Breast epithelium (tissue), 4 donors: ENCODE data around the gene CCDC184. TPM values are rescaled to one million over a fixed set of nuclear protein-coding genes. Genes with fewer than 3 reads are reported as not detected.
"Not testable (repeated sequence)": the region's sequence is repeated elsewhere in the genome, so short reads cannot be mapped to it uniquely, and the experiment has no call there.

ENCODE experiments used
- DNase-seq, 2 donors: peaks; one replicate each; pipeline ENCODE4 v3.0.0-alpha.2; 2019; ENCODE audit warnings: low spot score in 2 of 2
- H3K27ac ChIP-seq, 2 donors: fragments of 200-600 bp; sonication (generic) in 1 of 2; one replicate each; pipeline ENCODE4 v1.5.1; 2016 to 2019; ENCODE audit warnings: mild to moderate bottlenecking in 1 of 2
- H3K27me3 ChIP-seq, 2 donors: fragments of 200-600 bp; sonication (generic) in 1 of 2; one replicate each; pipeline versions ENCODE4 v1.5.1 to v1.6.0; 2017 to 2019; ENCODE audit warnings: control low read depth in 1 of 2, mild to moderate bottlenecking in 1 of 2
- H3K36me3 ChIP-seq: fragments of 200-600 bp; one replicate; pipeline ENCODE4 v1.5.1; 2019
- H3K4me1 ChIP-seq, 2 donors: fragments of 200-600 bp; sonication (generic); one replicate each; pipeline ENCODE4 v1.5.1; 2016 to 2019; ENCODE audit warnings: control low read depth in 1 of 2
- H3K4me3 ChIP-seq, 3 donors: fragments of 200-600 bp; sonication (generic); 1 replicate in 2 of 3; 2 replicates in 1 of 3; pipeline ENCODE4 v1.5.1; 2016 to 2019; ENCODE audit warnings: mild to moderate bottlenecking in 3 of 3, moderate library complexity in 2 of 3
- H3K9me3 ChIP-seq, 2 donors: fragments of 200-600 bp; sonication (generic) in 1 of 2; one replicate each; pipeline ENCODE4 v1.5.1; 2016 to 2019; ENCODE audit warnings: control low read depth in 1 of 2
- POLR2A ChIP-seq: fragments of 450-650 bp; IDR thresholded peaks from one replicate; pipeline ENCODE4 v1.6.1; 2016; ENCODE audit warnings: antibody characterized with exemption, mild to moderate bottlenecking, moderate library complexity
- POLR2AphosphoS5 ChIP-seq, 3 donors: sonication (generic); formaldehyde crosslinking; IDR thresholded peaks; one replicate each; pipeline ENCODE4 v1.6.1; 2017; ENCODE audit warnings: antibody characterized with exemption in 3 of 3
- intact Hi-C: fragments of 100-400 bp; cut with DNase I; formaldehyde crosslinking; loops from one replicate; pipeline ENCODE4 v1.15.1; 2023; ENCODE audit warnings: low total_unique reads
- total RNA-seq, 3 donors: library from RNA; depleted of rRNA; stranded (reverse); fragments of >200 nt; gene quantifications; one replicate each; pipeline ENCODE4 v1.1.0, GENCODE V29; 2016
- TF ChIP-seq, protein P1 (sequence below), 3 donors: fragments of 450-650 bp; IDR thresholded peaks; one replicate each; pipeline ENCODE4 v1.5.1; 2016 to 2017; ENCODE audit warnings: antibody characterized with exemption in 3 of 3, mild to moderate bottlenecking in 3 of 3, moderate library complexity in 3 of 3

CCDC184 gene
- total RNA-seq, 3 donors from 2014 or later, result 0.44 to 2.0 (median 0.48) TPM

- intact Hi-C loops, result no loop called here
- TF ChIP-seq, protein P1, sequence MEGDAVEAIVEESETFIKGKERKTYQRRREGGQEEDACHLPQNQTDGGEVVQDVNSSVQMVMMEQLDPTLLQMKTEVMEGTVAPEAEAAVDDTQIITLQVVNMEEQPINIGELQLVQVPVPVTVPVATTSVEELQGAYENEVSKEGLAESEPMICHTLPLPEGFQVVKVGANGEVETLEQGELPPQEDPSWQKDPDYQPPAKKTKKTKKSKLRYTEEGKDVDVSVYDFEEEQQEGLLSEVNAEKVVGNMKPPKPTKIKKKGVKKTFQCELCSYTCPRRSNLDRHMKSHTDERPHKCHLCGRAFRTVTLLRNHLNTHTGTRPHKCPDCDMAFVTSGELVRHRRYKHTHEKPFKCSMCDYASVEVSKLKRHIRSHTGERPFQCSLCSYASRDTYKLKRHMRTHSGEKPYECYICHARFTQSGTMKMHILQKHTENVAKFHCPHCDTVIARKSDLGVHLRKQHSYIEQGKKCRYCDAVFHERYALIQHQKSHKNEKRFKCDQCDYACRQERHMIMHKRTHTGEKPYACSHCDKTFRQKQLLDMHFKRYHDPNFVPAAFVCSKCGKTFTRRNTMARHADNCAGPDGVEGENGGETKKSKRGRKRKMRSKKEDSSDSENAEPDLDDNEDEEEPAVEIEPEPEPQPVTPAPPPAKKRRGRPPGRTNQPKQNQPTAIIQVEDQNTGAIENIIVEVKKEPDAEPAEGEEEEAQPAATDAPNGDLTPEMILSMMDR (IDR thresholded peaks at IDR 0.05), result no peak
- no peak for TF ChIP-seq POLR2A
- TF ChIP-seq POLR2AphosphoS5 (IDR thresholded peaks at IDR 0.05), result no peak
- no peaks in the 10 kb centered on the region for H3K4me1 ChIP-seq
- peaks cover 20 to 28% of the 10 kb centered on the region in 2 donors for H3K9me3 ChIP-seq
- H3K27ac ChIP-seq, result no peak overlapping the region
- DNase-seq, result no peak
- no peak overlapping the region for H3K4me3 ChIP-seq
- no peaks in the 10 kb centered on the region for H3K27me3 ChIP-seq
- H3K36me3 ChIP-seq, result no peaks in the 10 kb centered on the region
These were observed 18.1 kb downstream of the CCDC184 start for GRCh38 chr12:48201516-48201915.

GRCh38 chr12:48202766-48203165 lies 19.3 kb downstream of the CCDC184 start:
- no peak for DNase-seq
- H3K4me1 ChIP-seq, result no peaks in the 10 kb centered on the region
- no peak overlapping the region for H3K27ac ChIP-seq
- no peaks in the 10 kb centered on the region for H3K27me3 ChIP-seq
- H3K9me3 ChIP-seq, result peaks cover 32 to 41% of the 10 kb centered on the region in 2 donors
- intact Hi-C loops, result no loop called here
- no peaks in the 10 kb centered on the region for H3K36me3 ChIP-seq
- H3K4me3 ChIP-seq, result no peak overlapping the region
- TF ChIP-seq POLR2A (no peak), POLR2AphosphoS5 (IDR thresholded peaks at IDR 0.05) (no peak)
- TF ChIP-seq, protein P1 (IDR thresholded peaks at IDR 0.05), result no peak

DNA sequence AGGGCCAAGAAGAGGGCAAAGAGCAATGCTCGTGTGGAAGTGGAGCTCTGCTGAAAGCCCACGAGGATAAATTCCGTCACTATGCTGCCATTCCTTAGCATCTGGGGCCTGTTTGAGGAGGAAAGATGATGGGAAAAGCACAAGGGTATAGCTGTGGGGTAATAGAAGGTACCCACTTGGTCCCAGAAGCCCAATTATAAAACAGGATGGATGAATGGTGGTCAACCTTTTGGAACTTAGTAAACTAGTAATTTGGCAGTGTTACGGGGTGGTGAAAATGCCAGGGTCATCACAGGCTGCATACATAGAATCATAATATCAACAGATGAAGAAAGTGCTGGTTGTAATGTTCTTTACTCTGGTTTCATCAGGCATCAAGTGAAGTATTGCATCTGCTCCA lies 19.7 kb downstream of the CCDC184 start, which contains the start of gene OR10AD1:
TSS of gene OR10AD1 (minus strand) at position 101 of the 400 bp plus-strand sequence. CDS start at position 101, 0 bp downstream.
- no peak for DNase-seq
- no peaks in the 10 kb centered on the region for H3K27me3 ChIP-seq
- H3K36me3 ChIP-seq, result no peaks in the 10 kb centered on the region
- no peak within 1 kb of the TSS for H3K27ac ChIP-seq
- peaks cover 36 to 45% of the 10 kb centered on the region in 2 donors for H3K9me3 ChIP-seq
- intact Hi-C loops, result no loop called here
- TF ChIP-seq, protein P1 (IDR thresholded peaks at IDR 0.05), result no peak
- no peak for TF ChIP-seq POLR2AphosphoS5 (IDR thresholded peaks at IDR 0.05)
- no peak for TF ChIP-seq POLR2A
- no peaks in the 10 kb centered on the region for H3K4me1 ChIP-seq
- H3K4me3 ChIP-seq, result no peak within 1 kb of the TSS

DNA sequence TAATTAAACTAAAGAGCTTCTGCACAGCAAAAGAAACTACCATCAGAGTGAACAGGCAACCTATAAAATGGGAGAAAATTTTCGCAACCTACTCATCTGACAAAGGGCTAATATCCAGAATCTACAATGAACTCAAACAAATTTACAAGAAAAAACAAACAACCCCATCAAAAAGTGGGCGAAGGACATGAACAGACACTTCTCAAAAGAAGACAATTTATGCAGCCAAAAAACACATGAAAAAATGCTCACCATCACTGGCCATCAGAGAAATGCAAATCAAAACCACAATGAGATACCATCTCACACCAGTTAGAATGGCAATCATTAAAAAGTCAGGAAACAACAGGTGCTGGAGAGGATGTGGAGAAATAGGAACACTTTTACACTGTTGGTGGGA lies 26.1 kb downstream of the CCDC184 start:
- H3K27me3 ChIP-seq, H3K4me1 ChIP-seq, intact Hi-C loops, DNase-seq, H3K27ac ChIP-seq, H3K36me3 ChIP-seq, H3K4me3 ChIP-seq: not testable (repeated sequence)
- H3K9me3 ChIP-seq, result peaks cover 30 to 58% of the 10 kb centered on the region in 2 donors

GRCh38 chr12:48216785-48217184 lies 33.3 kb downstream of the CCDC184 start:
- Histone ChIP-seq H3K27ac (no peak overlapping the region), H3K27me3 (no peaks in the 10 kb centered on the region), H3K4me3 (no peak overlapping the region), H3K9me3 (no peaks in the 10 kb centered on the region), H3K4me1 (no peaks in the 10 kb centered on the region), H3K36me3 (no peaks in the 10 kb centered on the region)
- TF ChIP-seq POLR2AphosphoS5 (IDR thresholded peaks at IDR 0.05) (no peak), POLR2A (no peak)
- DNase-seq, result no peak
- intact Hi-C loops, result no loop called here

DNA sequence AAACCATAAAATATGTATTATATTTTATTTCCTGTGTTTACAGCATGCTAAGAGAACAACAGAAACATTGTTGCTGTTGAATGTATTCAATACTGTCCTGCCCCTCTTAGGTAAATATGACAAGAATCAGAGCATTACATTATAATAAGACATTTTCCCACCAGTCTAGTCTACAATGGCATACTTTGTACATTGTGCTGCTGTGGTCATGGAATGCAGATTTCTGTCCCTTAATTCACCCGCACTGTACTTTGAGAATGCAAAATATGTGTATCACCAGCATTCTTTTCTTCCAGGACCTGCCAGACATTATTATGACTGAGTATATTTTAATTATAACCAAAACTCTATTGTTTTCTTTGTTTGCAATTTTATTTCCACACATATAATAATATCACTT lies 36.2 kb downstream of the CCDC184 start:
- no peaks in the 10 kb centered on the region for H3K4me1 ChIP-seq
- no peak overlapping the region for H3K4me3 ChIP-seq
- H3K9me3 ChIP-seq, result no peaks in the 10 kb centered on the region
- no peak for DNase-seq
- no peaks in the 10 kb centered on the region for H3K36me3 ChIP-seq
- no peaks in the 10 kb centered on the region for H3K27me3 ChIP-seq
- TF ChIP-seq POLR2AphosphoS5 (IDR thresholded peaks at IDR 0.05), result no peak
- TF ChIP-seq, protein P1 (IDR thresholded peaks at IDR 0.05), result no peak
- TF ChIP-seq POLR2A, result no peak
- H3K27ac ChIP-seq, result no peak overlapping the region
- intact Hi-C loops, result no loop called here
